KOPT-K1 (cell line): ENCODE results near the gene NRN1.
"Not testable (repeated sequence)": the region's sequence is repeated elsewhere in the genome, so short reads cannot be mapped to it uniquely, and the experiment has no call there.

ENCODE experiments used
- H3K27ac ChIP-seq: fragments of 200-600 bp; sonication (generic); 2 replicates; pipeline ENCODE4 v1.5.1; 2016; ENCODE audit warnings: antibody characterized with exemption, mild to moderate bottlenecking, low read depth, low read length; ENCODE audit not compliant: poor library complexity, severe bottlenecking
- H3K36me3 ChIP-seq: fragments of 200-600 bp; sonication (generic); 2 replicates; pipeline ENCODE4 v1.5.1; 2017; ENCODE audit warnings: antibody characterized with exemption, mild to moderate bottlenecking, low read length, moderate library complexity; ENCODE audit not compliant: insufficient read depth
- H3K9me3 ChIP-seq: fragments of 200-600 bp; sonication (generic); 2 replicates; pipeline ENCODE4 v1.5.1; 2017; ENCODE audit warnings: antibody characterized with exemption, low read length, mild to moderate bottlenecking; ENCODE audit not compliant: insufficient read depth, poor library complexity, severe bottlenecking

The NRN1 gene

GRCh38 chr6:5968817-5969734 lies 37.6 kb downstream of the NRN1 start:
- H3K36me3 ChIP-seq, result no peaks in the 10 kb centered on the region

GRCh38 chr6:5968036-5968435 lies 38.7 kb downstream of the NRN1 start:
- not testable (repeated sequence) for H3K9me3 ChIP-seq, H3K36me3 ChIP-seq, H3K27ac ChIP-seq

More at GRCh38 chr6:5968817-5969734, 37.6 kb downstream of the NRN1 start:
- no peaks in the 10 kb centered on the region for H3K9me3 ChIP-seq
- no peak overlapping the region for H3K27ac ChIP-seq

- Histone ChIP-seq H3K9me3 (no peaks in the 10 kb centered on the region), H3K27ac (no peak overlapping the region), H3K36me3 (no peaks in the 10 kb centered on the region)
These were observed 39.1 kb downstream of the NRN1 start for GRCh38 chr6:5967594-5967993.

GRCh38 chr6:5962794-5963193 lies 43.9 kb downstream of the NRN1 start:
- Histone ChIP-seq H3K36me3 (no peaks in the 10 kb centered on the region), H3K27ac (no peak overlapping the region), H3K9me3 (no peaks in the 10 kb centered on the region)

GRCh38 chr6:5961836-5962235 lies 44.9 kb downstream of the NRN1 start:
- Histone ChIP-seq H3K36me3 (no peaks in the 10 kb centered on the region), H3K27ac (no peak overlapping the region), H3K9me3 (no peaks in the 10 kb centered on the region)

- Histone ChIP-seq H3K27ac (peak overlapping the region; percentile 17), H3K9me3 (no peaks in the 10 kb centered on the region), H3K36me3 (no peaks in the 10 kb centered on the region)
These were observed 46.3 kb downstream of the NRN1 start for GRCh38 chr6:5960456-5960855.

GRCh38 chr6:5958921-5959320 lies 47.8 kb downstream of the NRN1 start:
- Histone ChIP-seq H3K9me3 (no peaks in the 10 kb centered on the region), H3K27ac (no peak overlapping the region), H3K36me3 (no peaks in the 10 kb centered on the region)

- Histone ChIP-seq H3K27ac (no peak overlapping the region), H3K36me3 (no peaks in the 10 kb centered on the region), H3K9me3 (no peaks in the 10 kb centered on the region)
These were observed 49.8 kb downstream of the NRN1 start for GRCh38 chr6:5956939-5957338.

GRCh38 chr6:5950361-5950785 lies 56.4 kb downstream of the NRN1 start:
- Histone ChIP-seq H3K27ac (no peak overlapping the region), H3K9me3 (no peaks in the 10 kb centered on the region), H3K36me3 (no peaks in the 10 kb centered on the region)
